C4-2B (cell line): Measurements from ENCODE around the gene SKI.

Source experiments
- ZFX ChIP-seq: fragments of 450-650 bp; IDR thresholded peaks from 2 replicates; pipeline ENCODE4 v1.6.1; 2017
- TF ChIP-seq, protein P1 (sequence below): fragments of 450-650 bp; conservative IDR thresholded peaks from 2 replicates; pipeline ENCODE4 v1.5.1; 2017; ENCODE audit warnings: mild to moderate bottlenecking

DNA sequence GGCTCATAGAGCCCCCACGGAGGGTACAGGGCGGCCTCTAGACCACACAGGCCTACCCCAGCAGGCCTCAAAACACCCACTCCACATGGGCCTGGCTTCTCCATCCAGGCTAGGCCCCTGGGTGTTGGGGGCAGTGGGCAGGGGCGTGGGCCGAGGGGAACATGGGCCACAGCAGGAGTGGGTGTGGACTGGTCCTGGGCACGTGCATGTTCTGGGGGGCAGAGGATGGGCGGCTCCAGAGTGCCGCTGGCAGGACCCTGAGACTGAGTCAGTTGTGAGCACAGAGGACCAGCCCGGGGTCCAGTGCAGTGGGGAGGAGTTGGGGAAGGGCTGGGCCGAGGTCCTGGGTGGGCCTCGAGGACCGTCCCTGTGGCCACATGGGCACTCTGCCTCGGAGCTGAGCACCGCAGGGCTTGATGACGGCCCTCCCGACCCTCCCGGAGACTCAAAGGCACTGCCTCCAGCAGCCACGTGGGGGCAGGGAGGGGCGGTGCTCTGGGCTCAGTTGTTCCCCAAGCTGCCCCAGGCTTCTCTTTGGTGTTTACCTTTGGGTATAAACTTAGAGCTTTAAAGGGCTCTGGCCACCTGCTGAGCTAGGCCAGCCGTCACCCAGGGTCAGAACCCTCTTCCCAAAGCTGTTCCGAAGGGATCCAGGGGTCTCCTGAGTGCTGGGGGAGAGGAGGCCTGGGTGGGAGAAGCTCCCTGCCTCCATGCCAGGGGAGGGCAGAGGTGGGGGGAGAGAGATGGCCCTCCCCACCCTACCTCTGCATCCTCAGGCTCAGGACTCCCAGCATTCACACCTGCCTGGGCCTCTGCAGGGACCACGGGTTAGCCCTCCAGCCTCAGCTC lies 83.3 kb downstream of the SKI start:
- TF ChIP-seq, protein P1, sequence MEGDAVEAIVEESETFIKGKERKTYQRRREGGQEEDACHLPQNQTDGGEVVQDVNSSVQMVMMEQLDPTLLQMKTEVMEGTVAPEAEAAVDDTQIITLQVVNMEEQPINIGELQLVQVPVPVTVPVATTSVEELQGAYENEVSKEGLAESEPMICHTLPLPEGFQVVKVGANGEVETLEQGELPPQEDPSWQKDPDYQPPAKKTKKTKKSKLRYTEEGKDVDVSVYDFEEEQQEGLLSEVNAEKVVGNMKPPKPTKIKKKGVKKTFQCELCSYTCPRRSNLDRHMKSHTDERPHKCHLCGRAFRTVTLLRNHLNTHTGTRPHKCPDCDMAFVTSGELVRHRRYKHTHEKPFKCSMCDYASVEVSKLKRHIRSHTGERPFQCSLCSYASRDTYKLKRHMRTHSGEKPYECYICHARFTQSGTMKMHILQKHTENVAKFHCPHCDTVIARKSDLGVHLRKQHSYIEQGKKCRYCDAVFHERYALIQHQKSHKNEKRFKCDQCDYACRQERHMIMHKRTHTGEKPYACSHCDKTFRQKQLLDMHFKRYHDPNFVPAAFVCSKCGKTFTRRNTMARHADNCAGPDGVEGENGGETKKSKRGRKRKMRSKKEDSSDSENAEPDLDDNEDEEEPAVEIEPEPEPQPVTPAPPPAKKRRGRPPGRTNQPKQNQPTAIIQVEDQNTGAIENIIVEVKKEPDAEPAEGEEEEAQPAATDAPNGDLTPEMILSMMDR, result no peak
- no peak for TF ChIP-seq ZFX
